HG03439 (cell line): ENCODE measurements around the gene PDE1C.
"Not testable (repeated sequence)": the region's sequence is repeated elsewhere in the genome, so short reads cannot be mapped to it uniquely, and the experiment has no call there.

ENCODE experiments used
- ATAC-seq: cut with Tn5 transposase; IDR thresholded peaks from one replicate; pipeline ENCODE4 v1.9.1; 2021; ENCODE audit warnings: mild to moderate bottlenecking, moderate library complexity; ENCODE audit not compliant: unreplicated experiment

The PDE1C gene

GRCh38 chr7:32070406-32071360 is at the start of gene PDE1C:
PDE1C (minus strand) TSS chr7:32070407.
- no peak for ATAC-seq

DNA sequence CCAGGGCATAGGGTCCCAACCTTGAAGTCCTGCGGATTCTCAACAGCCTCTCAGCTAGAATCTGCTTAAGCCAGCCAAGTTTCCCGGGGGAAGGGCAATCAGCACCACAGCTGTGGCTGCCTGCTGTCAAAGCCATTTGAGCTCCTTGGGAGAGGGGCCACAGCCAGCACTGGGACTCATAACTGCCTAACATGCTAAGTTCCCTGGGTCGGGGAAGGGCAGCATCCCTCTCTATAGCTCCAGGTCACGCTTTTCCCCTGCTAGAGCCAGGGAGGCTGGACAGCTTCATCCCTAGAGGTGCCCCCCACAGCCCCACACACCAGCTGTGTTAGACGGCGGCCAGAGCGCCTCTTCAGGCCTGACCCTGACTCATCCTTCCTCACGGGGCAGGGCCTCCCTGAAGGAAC is 49.6 kb upstream of the PDE1C start:
- ATAC-seq, result no peak

DNA sequence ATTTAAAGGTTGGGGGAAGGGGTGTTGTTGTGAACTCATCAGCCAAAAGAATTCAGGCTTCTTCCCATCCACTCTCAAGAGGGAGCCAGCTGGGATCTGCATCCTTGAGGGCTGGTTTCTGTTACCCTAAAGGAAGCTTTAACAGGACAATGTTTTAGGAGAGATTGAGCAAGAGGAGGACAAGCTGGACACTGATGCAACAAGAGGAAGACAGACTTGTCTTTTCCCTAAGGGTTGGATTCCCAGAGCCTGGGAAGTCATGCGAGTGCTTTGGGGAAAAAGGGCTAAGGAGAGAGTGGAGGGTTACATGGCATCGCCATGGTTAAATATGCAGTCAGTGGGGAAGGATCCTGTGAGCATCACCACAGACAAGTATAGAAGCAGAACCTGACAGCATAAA is 47.6 kb upstream of the PDE1C start:
- no peak for ATAC-seq

GRCh38 chr7:32116436-32116835 is 46.2 kb upstream of the PDE1C start:
- ATAC-seq, result no peak

GRCh38 chr7:32115831-32116230 is 45.6 kb upstream of the PDE1C start:
- ATAC-seq, result no peak

GRCh38 chr7:32108651-32109050 is 38.4 kb upstream of the PDE1C start:
- no peak for ATAC-seq

DNA sequence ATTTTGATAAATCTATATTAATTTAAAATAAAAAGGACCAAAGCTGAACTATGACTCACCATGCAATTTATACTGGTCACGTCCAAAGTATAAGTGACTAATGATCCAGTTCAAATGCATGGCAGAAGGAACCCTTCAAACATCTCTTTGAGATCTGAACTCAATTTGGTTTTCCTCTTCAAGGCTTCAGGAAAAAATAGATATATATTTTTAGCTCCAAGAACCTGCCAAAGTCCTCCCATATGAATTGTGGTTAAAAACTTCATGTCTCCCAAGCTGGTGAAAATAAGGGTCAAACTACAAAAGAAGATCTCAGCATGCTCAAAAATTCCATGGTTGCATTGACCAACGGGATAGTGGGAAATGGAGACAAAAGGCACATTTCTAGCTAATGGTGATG is 34.6 kb upstream of the PDE1C start:
- ATAC-seq, result no peak

GRCh38 chr7:32103361-32103760 is 33.2 kb upstream of the PDE1C start:
- ATAC-seq, result no peak

DNA sequence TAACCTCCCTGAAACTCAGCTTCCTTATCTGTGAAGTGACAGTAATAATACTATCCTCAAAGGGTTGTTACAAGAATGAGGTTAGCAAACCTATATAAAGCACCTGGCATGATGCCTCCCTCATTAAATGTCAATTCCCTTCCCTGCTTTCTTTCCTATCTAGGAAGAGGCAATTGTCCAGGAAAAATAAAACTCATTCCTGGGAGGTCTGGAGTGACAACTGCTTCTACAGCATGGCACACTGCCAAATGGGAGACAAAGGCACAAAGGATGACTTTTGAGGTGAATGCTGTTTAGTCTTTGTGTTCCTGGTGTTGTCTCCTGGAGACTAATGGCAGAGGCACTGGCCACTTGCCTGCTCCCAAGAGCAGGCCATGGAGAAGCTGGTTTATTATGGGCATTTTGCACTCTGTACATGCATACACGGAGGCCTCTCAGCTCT is 32.2 kb upstream of the PDE1C start:
- ATAC-seq, result no peak

GRCh38 chr7:32100407-32100907 is 30.2 kb upstream of the PDE1C start:
- ATAC-seq, result no peak

DNA sequence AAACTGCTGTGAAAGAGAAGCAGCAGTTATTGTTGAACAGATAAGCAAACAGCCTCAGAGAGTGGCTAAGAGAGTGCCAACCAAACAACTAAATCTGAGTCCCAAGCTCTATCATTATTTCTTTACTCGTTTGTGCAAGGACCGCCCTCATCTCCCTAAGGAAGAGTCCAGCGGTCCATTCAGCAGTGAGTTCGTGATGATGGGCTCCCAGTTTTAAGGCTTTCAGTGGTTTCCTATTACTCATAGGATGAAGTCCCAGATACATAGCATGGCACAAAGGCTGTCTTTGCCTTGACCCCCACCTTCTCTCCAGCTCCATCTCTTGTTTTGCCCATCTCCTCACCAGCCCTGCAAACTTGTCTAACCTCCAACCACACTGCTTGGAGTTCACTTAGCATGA is 24.3 kb upstream of the PDE1C start:
- no peak for ATAC-seq

DNA sequence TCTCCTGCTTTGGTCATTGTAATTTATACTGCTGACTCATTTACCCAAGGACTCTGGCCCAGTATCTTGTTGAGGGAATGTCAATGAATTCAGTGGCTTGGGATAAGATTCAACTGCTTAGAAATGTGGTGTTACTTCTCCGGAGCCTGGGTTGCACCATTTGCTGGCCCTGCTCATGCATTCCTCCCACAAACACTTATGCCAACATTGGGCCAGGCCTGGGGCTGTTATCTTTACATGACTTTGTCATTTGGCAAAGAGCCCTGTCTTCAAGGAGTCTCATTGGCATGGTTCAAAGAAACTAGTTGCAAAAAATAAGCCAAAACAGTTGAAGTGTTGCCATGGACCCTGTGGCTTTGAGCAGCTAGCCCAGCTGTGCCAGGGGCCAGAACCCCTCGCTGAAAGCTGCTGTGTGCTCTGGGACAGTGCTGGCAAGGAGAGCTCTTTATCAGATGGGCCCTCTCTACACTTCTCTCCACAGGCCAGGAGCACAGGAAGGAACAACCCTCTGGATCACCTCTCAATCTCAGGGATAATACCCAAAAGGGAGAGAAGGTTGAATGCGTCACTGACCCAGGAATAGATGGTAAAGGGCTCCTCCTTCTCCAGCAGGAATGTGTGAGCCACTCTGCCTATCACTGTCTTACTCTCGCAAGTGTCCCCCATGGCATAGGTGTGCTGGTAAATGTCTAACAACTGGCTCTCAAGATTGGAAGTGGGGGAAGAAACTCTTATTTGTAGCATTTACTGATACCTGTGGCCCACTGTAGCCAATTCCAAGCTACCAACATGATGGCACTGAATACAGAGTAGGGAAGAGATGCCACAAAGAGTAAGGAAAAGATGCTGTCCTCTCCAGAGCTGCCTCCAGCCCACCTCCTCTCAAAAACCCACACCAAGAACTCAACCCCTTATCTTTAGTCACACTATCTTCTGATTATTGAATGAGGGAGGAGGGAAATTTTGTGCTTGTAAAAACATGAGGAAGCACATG is 23.5 kb upstream of the PDE1C start:
- ATAC-seq, result no peak

GRCh38 chr7:32092346-32092745 is 22.1 kb upstream of the PDE1C start:
- no peak for ATAC-seq

DNA sequence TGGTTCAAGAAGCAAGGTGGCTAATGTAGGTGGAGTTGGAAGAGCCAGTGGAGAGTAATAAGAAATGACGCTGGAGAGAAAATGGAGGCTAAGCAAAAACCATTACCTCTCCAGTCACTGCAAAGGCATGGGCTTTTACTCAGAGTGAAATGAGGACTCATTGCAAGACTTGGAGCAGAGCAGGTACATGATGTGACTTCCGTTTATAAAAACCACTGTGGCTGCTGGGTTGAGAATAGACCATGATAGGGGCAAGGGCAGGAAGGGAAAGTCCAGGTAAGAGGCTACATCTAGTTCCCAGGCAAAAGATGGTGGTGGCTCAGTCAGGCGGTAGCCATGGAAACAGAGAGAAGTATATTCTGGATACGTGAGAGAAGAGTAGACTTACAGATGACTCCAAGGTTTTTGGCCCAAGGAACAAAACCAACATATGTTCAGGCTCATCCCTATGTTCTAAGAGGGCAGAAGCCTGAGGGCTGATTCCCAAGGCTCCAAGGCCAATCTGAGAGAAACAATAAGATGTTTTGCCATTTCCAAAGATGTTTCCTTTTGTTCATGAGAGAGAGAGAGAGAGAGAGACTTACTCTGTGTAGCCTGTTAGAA is 21.5 kb upstream of the PDE1C start:
- no peak for ATAC-seq

GRCh38 chr7:32089678-32090077 is 19.5 kb upstream of the PDE1C start:
- no peak for ATAC-seq

DNA sequence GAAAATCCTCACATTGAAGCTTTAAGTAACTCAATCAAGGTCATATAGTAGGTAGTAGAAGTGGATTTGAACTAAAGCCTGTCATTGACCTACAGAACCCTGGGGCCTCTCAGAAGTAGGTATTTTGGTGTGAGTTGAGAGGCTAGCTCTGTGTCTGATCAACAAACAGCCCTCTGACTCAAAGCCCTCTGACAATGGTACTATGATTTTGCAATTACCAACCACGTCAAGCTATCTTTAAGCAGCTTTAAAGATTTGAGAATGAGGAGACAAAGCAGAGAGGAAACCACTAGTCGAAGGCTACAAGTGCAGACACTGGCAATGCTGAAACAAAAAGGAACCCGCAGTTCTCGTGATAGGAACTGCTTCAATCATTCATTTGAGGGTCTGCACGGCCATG is 19.0 kb upstream of the PDE1C start:
- ATAC-seq, result no peak

DNA sequence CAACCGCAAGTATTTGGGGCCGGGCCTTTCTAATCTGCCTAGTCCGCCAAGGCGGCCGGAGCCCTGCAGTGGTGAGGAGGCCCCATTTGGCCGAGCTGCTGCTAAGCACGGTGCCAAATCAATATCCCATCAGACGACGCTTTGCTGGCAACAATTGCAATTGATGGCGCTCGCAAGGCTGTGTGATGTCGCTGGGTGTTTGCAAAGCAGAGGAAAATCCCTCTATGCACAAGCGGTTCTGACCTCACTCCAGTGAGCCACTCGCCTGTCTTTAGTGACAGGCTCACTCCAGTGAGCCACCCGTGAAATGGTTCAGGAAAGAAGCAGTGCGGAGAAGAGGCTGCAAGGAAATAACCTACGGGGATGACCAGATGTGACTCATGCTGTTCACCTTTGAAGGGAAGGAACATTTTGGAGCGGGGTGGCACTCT is 18.3 kb upstream of the PDE1C start:
- no peak for ATAC-seq

DNA sequence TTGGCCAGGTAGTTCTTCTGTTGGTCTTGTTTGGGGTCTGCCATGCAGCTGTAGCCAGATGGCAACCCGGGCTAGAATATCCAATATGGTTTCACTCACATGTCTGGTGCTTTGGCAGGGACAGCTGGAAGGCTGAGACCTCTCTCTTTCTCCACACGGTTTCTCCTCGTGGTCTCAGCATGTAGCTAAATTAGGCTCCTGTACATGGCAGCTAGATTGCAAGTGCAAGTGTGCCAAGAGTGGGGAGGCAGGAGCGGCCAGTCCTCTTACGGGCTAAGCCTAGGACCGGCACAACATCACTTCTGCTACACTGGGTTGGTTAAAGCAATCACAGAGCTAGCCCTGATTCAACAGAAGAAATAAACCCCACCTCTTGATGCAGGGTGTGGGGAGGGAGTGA is 9.3 kb upstream of the PDE1C start:
- ATAC-seq, result no peak

DNA sequence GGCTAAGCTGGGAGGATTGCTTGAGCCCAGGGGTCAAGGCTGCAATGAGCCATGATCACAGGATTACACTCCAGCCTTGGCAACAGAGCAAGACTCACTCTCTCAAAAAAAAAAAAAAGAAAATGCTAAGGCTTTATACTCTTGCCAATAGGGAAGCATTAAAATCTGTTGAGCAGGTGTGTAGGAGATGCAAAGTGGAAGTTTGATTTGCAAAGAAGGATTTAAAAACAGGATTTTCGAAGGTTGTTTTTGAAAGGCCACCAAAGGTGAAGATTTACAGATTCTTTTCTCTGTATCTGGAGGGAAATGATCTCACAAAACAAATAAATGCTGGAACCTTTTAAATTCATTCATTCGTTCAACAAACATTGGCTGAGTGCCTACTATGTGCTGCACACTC is 8.6 kb upstream of the PDE1C start:
- no peak for ATAC-seq

GRCh38 chr7:32077806-32078205 is 7.6 kb upstream of the PDE1C start:
- no peak for ATAC-seq

DNA sequence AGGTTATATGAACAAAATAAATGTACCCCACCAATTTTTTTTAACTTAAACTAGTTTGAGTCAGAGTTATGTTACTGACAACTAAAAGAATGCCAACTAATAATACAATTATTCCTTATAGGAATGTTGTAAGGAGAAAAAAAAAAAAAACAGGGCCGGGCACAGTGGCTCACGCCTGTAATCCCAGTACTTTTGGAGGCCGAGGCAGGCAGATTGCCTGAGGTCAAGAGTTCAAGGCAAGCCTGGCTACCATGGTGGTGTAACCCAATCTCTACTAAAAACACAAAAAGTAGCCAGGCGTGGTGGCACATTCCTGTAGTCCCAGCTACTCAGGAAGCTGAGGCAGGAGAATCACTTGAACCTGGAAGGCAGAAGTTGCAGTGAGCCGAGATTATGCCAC is 6.6 kb upstream of the PDE1C start:
- not testable (repeated sequence) for ATAC-seq
